Measurements from ENCODE around the gene LEO1.
A peak's percentile ranks its signal among the peaks of the same experiment; 100 is the strongest.

The LEO1 gene

DNA sequence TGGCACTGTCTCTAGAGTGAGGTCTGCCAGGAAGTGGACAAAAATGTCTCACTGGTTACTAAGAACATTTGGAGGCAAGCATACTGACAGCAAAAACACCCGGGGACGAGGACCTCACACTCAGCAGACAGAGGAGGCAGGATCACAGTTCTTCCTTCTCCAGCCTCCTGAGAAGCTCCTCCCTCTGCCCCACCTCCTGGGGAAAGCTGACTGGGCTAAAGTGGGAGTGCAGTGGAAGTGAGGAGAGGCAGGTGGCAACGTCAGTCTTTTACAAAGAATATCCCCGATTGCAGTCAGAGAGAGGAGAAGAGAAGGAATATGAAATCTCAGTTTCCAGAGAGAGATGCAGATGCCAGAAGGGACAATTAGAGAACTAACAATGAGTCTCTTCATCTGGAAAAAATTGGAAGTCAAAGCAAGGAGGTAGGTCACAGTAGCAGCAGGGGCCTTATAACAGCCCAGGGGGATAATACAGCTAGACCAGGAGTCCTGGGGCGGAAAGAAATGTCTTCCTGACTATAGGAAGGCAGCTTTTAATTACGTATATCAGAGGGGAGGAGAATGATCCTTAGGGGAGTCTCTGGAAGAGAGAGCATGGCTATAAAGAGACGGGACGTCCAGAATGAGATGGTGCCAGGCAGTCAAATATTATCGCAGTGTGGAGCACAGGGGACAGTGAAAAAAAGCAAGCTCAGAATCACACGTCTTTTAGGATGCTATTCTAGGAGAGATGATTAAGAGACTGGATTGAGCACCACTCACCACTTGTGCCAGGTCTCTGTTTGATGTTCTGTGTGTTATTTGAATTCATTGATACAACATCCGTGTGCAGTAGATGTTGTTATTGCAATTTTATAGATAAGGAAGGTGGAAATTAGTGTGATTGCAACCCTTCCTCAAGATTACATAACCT, 47.2 kb downstream of the LEO1 start:
- TF ChIP-seq, protein P1, sequence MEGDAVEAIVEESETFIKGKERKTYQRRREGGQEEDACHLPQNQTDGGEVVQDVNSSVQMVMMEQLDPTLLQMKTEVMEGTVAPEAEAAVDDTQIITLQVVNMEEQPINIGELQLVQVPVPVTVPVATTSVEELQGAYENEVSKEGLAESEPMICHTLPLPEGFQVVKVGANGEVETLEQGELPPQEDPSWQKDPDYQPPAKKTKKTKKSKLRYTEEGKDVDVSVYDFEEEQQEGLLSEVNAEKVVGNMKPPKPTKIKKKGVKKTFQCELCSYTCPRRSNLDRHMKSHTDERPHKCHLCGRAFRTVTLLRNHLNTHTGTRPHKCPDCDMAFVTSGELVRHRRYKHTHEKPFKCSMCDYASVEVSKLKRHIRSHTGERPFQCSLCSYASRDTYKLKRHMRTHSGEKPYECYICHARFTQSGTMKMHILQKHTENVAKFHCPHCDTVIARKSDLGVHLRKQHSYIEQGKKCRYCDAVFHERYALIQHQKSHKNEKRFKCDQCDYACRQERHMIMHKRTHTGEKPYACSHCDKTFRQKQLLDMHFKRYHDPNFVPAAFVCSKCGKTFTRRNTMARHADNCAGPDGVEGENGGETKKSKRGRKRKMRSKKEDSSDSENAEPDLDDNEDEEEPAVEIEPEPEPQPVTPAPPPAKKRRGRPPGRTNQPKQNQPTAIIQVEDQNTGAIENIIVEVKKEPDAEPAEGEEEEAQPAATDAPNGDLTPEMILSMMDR (IDR thresholded peaks at IDR 0.05; ENCODE audit: low read depth, low read length): no peak
- no peak for DNase-seq (ENCODE audit: low read depth in 2 of 2)
- H3K4me3 ChIP-seq (replicated peaks in 1 of 2; ENCODE audit: low read depth in 2 of 2, low read length in 2 of 2): no peak overlapping the region

DNA sequence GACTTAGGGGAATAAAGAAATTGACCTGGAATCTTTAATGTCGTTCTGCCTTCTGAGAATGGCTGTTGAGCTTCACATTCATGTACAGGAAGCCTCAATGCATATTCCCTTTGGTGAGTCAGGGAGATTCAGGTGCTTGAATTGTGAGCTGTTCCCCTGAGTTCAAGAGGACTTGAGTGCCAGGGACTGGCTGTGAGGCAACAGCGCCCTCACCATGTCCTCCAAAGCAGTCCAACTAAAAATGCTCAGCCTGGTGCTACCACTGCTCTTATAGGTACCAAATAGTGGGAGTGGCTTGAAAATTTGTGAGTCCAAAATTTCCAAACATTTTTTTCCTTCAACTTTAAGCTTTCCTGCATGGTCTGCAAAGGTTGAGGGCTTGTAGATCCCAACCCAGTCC, 54.1 kb downstream of the LEO1 start:
- TF ChIP-seq, protein P1 (IDR thresholded peaks at IDR 0.05; ENCODE audit: low read depth, low read length): peak; percentile 12
- peak; percentile 31 to 44 for DNase-seq (ENCODE audit: low read depth in 2 of 2)
- no peak overlapping the region for H3K4me3 ChIP-seq (replicated peaks in 1 of 2; ENCODE audit: low read depth in 2 of 2, low read length in 2 of 2)

DNA sequence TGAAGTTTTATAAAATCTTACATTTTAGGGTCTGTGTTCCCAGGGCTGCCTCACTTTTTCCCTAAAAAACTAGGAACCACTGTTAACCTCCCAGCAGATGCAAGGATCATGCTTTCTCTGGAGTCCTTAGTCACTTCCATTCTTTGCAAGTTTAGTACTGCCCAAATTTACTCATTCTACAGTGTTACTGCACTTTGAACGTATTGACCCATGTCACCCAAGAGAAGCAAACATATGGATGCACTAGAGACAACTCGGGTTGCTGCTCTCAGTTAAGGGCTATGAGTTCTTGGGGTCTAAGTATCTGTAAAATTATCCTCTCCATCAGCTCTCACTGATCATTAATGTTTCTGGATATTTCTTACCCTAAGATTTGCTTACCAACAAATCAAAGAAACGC, 59.0 kb downstream of the LEO1 start:
- no peak for DNase-seq (ENCODE audit: low read depth in 2 of 2)
- H3K4me3 ChIP-seq (replicated peaks in 1 of 2; ENCODE audit: low read depth in 2 of 2, low read length in 2 of 2): no peak overlapping the region
- TF ChIP-seq, protein P1 (IDR thresholded peaks at IDR 0.05; ENCODE audit: low read depth, low read length): no peak

DNA sequence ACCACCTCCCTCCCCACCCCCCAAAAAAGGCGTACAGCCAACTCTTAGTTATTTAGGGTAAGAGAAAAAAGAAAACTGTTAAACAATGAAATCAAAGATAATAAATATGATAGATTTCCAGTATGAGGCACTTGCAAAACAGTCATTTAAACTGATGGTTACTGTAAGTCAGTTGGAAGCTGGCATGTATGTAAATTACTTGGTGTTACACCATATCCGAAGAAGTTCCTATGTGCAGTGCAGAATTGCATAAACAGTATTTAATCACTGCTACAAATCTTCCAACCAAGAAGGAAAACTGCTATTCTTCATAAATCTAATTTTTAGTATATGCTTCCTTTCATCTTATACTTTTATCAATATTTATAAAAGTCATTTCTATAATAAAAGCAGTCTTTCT, 62.0 kb downstream of the LEO1 start:
- TF ChIP-seq, protein P1 (IDR thresholded peaks at IDR 0.05; ENCODE audit: low read depth, low read length): no peak
- no peak for DNase-seq (ENCODE audit: low read depth in 2 of 2)

DNA sequence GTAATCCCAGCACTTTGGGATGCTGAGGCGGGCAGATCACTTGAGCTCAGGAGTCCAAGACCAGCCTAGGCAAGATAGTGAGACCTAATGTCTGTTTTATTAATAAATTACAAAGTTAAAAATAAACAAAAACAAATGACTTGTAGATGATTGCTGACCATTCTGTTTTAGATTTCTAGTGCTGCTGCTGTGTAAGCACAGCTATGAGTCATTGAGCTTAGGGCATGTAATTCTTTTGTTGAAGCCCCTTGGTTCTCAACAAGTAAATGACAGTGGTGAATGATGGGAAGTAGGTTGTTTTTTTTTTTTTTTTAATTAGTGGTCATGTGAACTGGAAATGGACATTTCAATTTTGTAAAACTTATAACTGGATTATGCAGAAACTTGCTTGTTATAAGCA, 63.3 kb downstream of the LEO1 start:
- TF ChIP-seq, protein P1 (IDR thresholded peaks at IDR 0.05; ENCODE audit: low read depth, low read length): no peak
- no peak overlapping the region for H3K4me3 ChIP-seq (replicated peaks in 1 of 2; ENCODE audit: low read depth in 2 of 2, low read length in 2 of 2)
- peak in 1 of 2 donors; percentile 40 for DNase-seq (ENCODE audit: low read depth in 2 of 2)

More for the DNA sequence above, 62.0 kb downstream of the LEO1 start:
- H3K4me3 ChIP-seq (replicated peaks in 1 of 2; ENCODE audit: low read depth in 2 of 2, low read length in 2 of 2): no peak overlapping the region

DNA sequence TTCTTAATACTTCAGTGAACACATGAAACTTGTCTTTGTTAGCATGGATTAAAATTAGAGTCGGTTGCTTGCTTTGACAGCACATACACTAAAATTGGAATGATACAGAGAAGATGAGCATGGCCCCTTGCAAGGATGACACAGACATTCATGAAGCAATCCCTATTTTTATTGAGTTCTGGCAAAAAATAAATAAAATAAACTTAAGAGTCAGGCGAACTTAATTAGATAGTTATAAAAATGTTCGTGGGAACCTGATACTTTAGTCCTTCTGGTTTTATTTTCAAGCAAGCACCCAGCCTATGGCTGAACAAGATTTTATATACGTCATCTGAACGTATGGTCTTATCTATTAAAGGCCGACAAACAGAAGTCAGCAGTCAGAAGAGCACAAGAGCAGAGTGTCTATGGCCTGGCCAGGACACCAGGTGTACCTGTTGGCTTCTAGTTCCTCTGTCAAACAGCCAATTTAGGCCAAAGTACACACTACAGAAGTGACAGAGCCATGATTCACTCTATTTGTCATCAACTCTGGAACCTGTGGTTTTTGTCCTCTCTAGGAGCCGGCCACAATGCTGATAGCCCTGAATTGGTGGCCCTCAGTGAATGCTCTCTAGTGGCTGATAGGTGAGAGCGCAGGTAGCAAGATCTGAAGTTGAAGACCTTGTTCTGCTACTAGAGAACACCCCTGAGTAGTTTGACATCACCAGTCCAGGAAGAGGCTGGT, 64.3 kb downstream of the LEO1 start:
- TF ChIP-seq, protein P1 (IDR thresholded peaks at IDR 0.05; ENCODE audit: low read depth, low read length): no peak
- DNase-seq (ENCODE audit: low read depth in 2 of 2): peak in 1 of 2 donors; percentile 47
- H3K4me3 ChIP-seq (replicated peaks in 1 of 2; ENCODE audit: low read depth in 2 of 2, low read length in 2 of 2): no peak overlapping the region

Measured in cardiac fibroblast (primary cell).